Midbrain (tissue), 1 donor: ENCODE results near the gene CTSA.
A peak's percentile ranks its signal among the peaks of the same experiment; 100 is the strongest.
"Not testable (repeated sequence)": the region's sequence is repeated elsewhere in the genome, so short reads cannot be mapped to it uniquely, and the experiment has no call there.

Experiments used
- DNase-seq: peaks from one replicate; lab custom pipeline; 2025; lab: John Stamatoyannopoulos, UW

The CTSA gene

DNA sequence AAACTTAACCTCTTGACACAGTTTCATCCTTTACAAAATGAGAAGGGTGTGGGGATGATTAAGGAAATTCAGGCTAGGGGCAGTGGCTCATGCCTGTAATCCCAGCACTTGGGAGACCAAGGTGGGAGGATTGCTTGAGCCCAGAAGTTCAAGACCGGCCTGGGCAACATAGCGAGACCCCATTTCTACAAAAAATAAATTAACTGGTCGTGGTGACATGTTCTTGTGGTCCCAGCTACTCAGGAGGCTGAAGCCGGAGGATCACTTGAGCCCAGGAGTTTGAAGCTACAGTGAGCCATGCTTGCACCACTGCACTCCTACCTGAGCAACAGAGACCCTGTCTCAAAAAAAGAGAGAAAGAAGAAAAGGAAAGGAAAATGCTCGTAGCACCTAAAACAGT is 24.7 kb upstream of the CTSA start:
- DNase-seq, result no peak

DNA sequence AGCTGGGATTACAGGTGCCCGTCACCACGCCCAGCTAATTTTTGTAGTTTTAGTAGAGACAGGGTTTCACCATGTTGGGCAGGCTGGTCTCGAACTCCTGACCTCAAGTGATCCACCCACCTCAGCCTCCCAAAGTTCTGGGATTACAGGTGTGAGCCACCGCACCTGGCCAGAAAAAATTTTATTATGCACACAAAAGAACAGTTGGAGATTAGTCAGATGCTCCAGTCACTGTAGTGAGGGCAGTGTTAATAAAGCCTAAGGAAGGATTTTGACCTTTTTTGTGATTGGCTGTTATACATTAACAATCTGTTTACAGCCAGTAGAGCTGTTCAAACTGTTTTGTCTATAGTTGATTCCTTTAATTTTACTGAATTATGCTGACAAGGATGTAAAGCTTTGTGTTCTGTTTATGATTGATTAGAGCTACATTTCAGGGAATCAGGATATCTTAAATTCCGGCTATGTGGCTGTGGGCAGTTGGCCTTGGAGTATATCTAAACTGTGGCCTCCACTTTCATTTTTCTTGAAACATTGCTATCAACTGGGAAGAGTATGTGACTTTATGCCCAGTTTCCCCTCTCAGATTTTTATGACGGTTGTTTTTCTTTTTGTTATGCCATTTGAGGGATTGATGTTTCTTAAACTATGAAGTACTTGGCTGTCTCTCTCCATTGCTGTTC is 23.9 kb upstream of the CTSA start:
- DNase-seq, result no peak

DNA sequence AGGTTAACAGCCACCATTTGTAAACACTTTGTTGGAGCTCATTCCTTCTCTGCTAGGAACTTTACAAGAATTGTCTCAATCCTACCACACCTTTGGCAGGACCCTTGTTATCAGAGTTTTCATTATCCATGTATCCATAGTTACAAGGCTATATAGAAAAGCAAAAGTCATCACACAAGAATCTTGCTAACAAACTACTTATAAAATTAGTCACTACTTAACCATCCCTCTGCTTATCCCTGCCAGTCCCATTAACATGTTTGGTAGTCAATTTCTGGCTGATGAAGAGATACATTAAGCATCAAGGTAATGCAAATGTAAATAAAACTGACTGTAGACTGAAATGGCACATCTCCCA is 23.3 kb upstream of the CTSA start:
- no peak for DNase-seq

DNA sequence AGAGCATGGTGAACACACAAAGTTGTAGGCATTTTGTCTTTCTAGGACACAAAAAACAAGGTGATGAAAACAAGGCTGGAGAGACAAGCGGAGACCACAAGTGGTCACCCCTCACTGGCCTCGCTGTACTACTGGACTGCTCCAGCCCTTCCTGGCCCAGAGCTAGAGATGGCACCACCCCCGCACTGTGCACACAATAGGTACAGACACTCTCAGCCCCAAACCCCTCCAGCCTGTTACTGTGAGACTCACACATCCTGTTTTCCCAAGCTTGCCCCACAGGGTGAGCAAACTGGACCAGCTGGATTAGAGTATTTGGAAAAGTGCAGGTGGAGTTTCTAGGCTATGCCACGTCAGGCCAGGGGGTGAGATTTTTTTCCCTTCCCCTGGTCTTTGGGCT is 18.5 kb upstream of the CTSA start:
- no peak for DNase-seq

DNA sequence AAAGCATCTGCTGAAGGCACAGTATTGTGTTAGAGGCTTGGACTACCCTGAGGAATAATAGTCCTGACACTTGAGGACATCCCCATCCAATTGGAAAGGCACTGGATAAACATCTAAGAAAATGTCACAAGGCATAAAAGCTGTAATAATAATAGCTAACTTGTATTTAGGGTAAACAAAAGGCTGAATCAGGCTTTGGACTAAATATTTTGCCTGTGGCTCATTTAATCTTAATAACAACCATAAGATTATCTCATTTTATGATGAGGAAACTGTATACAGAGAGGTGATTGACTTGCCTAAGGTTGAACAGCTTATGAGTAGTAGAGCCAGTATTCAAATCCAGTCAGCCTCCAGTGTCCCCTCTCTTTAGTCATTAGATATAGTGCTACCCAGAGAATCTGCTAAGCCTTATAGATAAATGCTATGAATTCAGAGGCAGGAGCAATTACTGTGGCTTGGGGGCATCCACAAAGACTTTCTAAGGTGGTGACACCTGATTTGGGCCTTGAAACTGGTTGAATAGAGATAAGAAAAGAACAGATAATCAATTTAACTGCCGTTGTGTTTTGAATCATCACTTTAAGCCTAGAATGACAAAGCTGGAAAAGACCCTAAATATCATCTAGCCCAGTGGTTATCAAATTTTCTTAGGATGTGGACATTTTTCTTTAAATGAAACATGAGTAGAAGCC is 17.6 kb upstream of the CTSA start:
- no peak for DNase-seq

DNA sequence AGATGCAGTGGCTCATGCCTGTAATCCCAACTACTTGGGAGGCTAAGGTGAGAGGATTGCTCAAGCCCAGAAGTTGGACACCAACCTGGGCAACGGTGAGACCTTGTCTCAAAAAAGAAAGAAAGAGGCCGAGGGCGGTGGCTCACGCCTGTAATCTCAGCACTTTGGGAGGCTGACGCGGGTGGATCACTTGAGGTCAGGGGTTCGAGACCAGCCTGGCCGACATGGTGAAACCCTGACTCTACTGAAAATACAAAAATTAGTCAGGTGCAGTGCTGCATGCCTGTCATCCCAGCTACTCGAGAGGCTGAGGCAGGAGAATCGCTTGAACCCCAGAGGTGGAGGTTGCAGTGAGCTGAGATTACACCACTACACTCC is 17.0 kb upstream of the CTSA start:
- DNase-seq, result not testable (repeated sequence)

DNA sequence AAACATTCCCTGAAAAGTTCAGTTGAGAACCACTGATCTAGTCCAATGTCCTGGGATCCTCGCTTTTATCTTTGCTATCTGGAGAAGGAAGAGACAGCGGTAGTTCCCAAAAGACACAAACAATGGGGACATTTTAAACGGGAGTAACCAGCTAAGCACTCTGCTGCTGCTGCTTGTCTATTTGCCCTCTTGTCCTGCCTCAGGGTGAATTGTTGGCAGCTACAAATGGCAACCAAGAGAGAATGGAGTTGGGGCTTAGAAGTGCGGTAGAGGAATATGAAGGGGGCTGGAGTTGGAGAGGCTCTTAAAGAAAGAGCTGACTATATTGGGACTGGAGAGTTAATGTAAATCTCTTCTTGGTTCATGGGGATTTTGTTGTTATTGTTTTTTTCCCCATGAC is 16.6 kb upstream of the CTSA start:
- no peak for DNase-seq

DNA sequence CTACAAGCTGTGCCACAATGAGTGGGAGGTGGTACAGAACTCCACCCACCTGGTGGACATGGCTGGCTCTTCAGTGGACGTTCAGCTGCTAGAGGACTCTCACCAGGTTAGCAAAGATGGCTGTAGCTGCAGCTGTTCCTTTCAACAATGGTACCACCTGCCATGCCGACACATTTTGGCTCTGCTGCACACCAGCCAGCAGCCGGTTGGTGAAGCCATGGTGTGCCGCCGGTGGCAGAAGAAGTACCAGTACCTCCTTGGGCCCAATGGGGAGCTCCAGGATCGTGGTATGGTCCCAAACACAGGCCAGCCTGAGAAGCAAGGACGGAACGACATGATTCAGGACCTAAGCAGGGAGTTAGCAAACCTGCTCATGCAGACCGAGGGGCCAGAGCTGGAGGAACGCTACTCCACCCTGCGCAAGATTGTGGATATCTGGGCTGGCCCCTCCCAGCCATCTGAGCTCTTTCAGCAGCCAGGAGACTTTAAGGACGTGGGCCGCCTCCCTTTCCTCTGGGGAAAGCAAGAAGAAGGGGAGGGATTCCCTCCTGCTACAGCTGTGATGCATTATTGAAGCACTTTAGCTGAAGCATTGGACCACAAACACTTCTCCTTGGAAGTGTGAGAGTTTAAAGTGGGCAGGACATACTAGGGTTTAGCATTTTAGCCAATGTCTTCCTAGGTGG is 12.9 kb upstream of the CTSA start:
- no peak for DNase-seq

DNA sequence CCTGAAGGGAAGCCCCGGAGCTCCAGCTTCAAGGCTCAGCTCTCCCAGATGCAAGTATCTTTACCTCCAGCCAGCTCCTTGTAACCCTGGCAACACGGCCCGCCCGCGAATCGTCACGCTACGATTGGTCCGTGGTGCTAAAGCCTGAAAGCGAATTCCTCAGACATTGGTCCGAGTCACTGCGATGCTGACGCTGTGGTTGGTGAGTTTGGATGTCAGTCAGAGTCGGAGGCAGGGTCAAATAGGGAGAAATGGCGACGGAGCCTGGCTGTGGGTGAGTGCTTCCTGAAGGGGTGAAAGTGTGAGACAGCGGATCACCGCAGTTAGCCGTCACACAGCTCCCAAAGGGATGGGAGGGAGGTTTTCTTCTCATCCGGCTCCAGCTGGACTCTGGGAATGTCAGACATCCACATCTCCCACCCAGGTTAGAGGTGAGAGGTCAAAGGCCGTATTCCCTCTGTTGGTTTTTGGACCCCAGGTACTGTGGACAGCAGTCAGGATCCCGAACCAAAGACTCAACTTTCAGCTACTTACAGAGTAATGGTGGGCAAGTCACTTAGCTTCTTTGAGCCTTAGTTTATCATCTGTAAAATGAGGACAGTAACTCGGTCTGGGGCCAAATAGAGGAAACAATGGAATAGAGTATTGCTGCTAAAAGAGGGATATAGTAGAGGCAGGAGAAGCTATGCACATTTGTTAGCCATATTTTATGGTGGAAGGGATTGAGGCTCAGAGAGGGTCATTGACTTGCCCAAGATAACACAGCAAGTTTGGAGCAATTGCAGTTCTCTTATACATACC is 9.9 kb upstream of the CTSA start, which contains the start of gene ZSWIM1:
TSS of gene ZSWIM1 (plus strand) at position 240 of the 801 bp plus-strand sequence. CDS start 1,366 bp downstream, outside the sequence.
- DNase-seq, result peak; percentile 99

DNA sequence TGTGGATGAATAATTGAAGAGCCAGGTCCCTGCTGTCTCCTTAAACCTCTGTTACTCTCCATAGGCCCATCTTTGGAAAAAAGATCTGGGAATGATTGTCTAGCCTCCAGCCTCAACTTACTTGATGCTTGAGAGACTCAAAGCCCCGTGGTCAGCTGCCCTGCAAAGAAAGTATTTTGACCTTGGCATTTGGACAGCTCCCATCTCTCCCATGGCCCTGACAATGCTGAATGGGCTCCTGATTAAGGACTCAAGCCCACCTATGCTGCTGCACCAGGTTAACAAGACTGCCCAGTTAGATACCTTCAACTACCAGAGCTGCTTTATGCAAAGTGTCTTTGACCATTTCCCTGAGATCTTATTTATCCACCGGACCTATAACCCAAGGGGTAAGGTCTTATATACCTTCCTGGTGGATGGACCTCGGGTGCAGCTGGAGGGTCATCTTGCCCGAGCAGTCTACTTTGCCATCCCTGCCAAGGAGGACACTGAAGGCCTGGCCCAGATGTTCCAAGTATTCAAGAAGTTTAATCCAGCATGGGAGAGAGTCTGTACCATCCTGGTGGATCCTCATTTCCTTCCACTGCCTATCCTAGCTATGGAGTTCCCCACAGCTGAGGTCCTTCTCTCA is 8.6 kb upstream of the CTSA start:
- no peak for DNase-seq

DNA sequence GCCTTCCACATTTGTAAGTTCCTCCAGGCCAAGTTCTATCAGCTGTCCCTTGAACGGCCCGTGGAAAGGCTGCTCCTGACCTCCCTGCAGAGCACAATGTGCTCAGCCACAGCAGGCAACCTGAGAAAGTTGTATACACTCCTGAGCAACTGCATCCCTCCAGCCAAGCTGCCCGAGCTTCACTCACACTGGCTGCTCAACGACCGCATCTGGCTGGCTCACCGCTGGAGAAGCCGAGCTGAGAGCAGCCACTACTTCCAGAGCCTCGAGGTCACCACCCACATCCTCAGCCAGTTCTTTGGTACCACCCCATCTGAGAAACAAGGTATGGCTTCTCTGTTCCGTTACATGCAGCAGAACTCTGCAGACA is 8.1 kb upstream of the CTSA start:
- DNase-seq, result no peak

DNA sequence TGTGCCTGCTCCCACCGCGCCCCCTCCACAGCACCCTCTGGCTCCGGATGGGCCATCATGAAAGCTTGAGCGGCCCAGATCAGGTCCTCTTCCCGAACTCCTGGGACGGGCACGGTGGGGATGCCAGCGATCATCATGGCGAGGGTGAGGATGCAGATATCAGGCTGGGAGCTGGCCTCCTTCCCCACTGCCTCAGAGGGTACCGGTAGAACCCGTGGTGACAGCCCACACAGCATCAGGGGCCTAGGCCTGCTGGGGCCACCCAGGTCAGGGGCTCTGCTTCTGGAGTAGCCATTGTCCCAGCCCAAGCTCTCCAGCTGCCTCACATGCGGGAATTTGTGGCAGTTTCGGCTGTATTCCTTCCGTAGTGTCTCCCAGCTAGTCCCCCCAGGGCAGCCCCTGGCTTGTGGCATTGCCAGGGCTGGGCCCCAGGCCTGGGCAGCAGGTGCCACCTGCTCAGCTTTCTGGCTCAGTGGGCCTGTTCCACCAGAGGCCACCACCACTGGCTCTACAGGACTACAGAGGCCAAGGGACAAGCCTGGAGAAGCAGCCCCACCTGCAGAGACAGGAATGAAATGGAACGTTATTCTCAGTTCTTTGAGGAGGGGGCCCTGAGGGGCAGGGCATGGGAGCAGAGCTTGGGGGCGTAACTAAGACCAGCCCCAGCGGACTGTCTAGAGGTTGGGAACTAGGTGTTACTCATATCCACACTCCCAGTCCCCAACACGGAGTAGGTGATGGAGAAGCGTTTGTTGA is 4.4 kb upstream of the CTSA start:
- DNase-seq, result no peak

DNA sequence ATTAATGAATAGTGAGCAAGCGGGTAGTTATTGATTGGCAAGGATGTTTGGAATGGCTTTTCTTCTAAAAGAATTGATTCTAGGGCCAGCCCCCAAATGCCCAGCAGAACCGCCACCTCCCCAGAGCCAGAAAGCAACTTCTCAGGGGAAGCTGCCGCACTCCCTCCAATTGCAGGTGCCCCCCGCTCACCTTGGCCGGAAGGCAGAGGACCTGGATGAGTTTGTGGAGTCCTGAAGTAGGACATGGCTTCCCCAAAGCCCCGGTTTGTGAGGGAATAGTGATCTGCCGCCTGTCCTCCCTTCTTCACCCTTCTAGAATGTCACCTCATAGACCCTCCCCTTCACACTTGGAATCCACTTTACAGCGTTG is 3.8 kb upstream of the CTSA start, which contains the start of gene SPATA25:
TSS of gene SPATA25 (minus strand) at position 277 of the 370 bp plus-strand sequence. CDS start at position 245, 32 bp downstream.
- DNase-seq, result no peak

DNA sequence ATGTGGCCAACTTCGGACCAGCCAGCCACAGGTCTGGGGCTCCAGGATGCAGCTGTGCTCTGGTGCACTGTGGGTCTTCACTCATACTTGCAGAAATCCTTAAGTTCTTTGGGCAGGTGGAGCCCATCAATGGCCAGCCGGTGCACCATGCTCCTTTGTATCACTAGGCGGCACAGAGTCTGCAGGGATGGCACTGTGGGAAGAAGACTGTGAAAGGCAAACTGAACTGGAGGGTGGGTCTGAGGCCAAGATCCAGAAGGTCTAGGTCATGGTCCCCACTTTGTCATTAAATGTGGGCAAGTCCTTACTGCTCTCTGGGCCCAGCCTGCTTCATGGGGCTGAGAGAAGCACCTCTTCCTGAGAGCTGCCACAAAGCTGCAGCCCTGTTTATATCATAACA is 2.5 kb upstream of the CTSA start:
- DNase-seq, result no peak

DNA sequence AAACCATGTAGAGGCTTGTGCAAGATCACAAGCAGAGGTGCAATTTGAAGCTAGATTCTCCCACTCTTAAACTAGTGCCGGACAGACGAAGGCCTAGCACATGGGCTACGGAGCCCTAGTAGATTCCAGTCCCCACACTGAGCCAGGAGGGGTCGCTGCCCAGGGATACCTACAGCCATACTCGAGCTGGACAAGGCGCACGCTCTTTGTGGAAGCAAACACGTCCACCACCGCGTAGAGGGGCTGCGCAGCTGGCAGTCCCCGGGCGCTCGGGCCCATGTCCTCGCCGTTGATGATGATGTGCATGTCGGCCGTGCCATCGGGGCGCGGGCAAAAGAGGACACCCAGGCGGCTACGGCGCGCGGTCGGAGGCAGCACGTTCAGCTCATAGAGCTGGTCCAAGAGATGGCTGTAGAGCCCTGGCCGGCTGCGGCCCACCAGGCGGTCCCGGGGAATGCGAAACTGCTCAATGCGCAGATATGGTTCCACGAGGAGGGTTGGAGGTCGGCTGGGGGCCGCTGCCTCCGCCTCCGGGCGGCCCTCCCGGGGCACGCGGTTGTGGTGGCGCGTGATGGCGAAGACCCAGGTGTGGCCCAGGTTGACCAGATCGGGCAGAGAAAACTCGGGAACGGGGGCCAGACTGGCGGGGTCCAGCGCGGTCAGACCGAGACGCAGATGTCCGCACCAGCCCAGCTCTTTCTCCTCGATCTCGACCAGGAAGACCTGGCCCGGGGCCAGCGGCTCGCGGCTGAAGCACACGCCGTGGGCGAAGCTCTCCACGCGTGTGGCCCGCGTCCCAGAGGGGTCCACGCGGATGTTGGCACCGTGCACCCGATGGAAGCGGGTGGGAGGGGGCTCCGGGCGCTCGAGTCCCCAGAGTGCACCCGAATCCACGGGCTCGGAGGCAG is 804 bp upstream of the CTSA start:
- DNase-seq, result peak; percentile 58

DNA sequence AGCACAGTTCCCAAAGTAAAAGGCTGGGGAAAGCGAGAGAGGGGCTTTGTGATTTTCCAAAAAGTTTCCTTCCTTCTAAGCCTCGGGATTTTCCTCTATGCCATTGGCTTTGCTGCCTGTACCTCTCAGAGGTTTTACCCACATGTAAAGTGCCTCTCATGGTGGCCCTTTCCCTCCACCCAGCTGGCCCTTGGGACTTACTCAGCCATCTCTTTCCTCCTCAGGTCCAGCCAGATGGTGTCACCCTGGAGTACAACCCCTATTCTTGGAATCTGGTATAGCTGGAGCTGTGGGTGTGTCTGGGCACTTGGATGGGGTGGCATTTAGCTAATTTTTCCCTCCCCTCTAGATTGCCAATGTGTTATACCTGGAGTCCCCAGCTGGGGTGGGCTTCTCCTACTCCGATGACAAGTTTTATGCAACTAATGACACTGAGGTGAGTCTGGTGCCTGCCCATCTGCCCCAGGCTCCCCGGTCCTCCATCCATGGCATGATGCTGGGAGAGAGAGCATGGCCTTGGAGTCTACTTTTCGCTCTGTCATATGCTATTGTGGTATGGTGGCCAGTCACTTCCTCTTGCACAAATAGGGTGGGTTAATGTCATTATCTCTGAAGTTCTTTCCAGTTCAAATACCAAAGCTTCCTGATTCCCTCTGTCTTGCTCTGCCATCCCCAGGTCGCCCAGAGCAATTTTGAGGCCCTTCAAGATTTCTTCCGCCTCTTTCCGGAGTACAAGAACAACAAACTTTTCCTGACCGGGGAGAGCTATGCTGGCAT is 1.1 kb downstream of the CTSA start:
- no peak for DNase-seq

DNA sequence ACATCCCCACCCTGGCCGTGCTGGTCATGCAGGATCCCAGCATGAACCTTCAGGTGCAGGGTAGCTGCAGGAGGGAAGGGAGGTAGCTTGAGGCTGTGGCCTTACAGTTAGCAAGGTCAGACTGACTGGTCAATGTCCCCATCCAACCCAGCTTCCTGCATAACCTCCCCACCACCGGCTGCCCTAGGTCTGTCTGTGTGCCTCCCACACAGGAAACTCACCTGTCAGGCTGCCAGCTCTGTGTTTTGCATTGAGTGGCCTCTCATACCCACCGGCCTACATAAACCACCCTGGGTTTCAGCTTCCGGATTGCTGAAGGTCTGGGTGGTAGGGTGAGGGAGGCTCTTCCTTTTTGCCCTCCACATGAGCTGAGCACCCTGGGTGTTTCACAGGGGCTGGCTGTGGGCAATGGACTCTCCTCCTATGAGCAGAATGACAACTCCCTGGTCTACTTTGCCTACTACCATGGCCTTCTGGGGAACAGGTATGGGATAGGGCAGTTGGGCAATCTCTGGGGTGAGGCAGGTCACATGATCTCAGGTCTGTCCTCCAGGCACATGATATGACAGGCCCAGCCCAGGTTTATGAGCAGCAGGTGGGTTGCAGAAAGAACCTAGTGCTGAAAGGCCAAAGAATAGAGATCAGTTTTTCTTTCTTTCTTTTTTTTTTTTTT is 1.8 kb downstream of the CTSA start:
- no peak for DNase-seq

DNA sequence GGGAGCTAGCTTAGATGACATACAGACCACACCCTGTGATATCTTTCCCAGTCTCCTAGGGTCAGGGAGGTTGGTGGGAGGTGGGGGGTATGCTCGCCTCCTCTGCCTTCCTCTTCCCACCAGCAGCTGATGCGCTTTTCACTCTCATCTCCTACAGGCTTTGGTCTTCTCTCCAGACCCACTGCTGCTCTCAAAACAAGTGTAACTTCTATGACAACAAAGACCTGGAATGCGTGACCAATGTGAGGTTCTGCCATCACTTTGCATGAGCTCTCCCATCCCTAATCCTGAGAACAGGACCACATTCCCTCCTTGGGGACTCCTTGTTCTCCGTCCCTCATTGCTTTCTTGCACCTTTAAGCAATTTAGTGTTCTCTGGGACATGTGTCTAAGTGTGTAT is 2.7 kb downstream of the CTSA start:
- DNase-seq, result no peak

DNA sequence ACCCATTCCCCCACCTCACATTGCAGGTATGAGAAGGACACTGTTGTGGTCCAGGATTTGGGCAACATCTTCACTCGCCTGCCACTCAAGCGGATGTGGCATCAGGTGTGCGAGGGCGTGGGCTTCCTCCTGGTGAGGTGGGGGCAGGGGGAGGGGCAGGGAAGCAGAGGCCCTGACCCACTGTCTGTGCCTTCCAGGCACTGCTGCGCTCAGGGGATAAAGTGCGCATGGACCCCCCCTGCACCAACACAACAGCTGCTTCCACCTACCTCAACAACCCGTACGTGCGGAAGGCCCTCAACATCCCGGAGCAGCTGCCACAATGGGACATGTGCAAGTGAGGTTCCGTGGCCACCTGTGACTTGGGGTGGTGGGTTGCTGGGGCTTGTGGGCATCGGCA is 3.7 kb downstream of the CTSA start:
- no peak for DNase-seq
